GM23338 (cell line): ENCODE measurements around the gene SERPINA5. TPM values are rescaled to one million over a fixed set of nuclear protein-coding genes. Genes with fewer than 3 reads are reported as not detected.

Experiments
- ATAC-seq: fragments of 200-7000 bp; cut with Tn5 transposase; 3 replicates; pipeline ENCODE4 v1.9.1; 2020
- DNase-seq: peaks from one replicate; pipeline ENCODE4 v3.0.0-alpha.2; 2015; ENCODE audit warnings: low spot score
- H2AFZ ChIP-seq: fragments of 200-600 bp; sonication (generic); 2 replicates; pipeline ENCODE4 v1.8.0; 2016; ENCODE audit warnings: antibody characterized with exemption, mild to moderate bottlenecking, moderate library complexity
- H3F3A ChIP-seq: fragments of 200-600 bp; sonication (generic); replicated peaks from 2 replicates; pipeline ENCODE4 v1.8.0; 2017; ENCODE audit warnings: antibody characterized with exemption, mixed run types, low read depth
- H3K27ac ChIP-seq: fragments of 200-600 bp; sonication (generic); 2 replicates; pipeline ENCODE4 v1.6.1; 2016; ENCODE audit warnings: low read depth
- H3K27me3 ChIP-seq: fragments of 200-600 bp; sonication (generic); 2 replicates; pipeline ENCODE4 v1.8.0; 2016; ENCODE audit warnings: mild to moderate bottlenecking, mixed run types, moderate library complexity; ENCODE audit not compliant: insufficient read depth
- H3K36me3 ChIP-seq: fragments of 200-600 bp; sonication (generic); 2 replicates; pipeline ENCODE4 v1.8.0; 2016; ENCODE audit warnings: mild to moderate bottlenecking; ENCODE audit not compliant: insufficient read depth
- H3K4me1 ChIP-seq: fragments of 200-600 bp; sonication (generic); 2 replicates; pipeline ENCODE4 v1.8.0; 2016; ENCODE audit warnings: mild to moderate bottlenecking, moderate library complexity; ENCODE audit not compliant: insufficient read depth
- H3K4me2 ChIP-seq: fragments of 200-600 bp; sonication (generic); 2 replicates; pipeline ENCODE4 v1.7.1; 2017; ENCODE audit warnings: mixed run types
- H3K4me3 ChIP-seq: fragments of 200-600 bp; sonication (generic); 2 replicates; pipeline ENCODE4 v1.6.1; 2016; ENCODE audit warnings: mixed run types
- H3K79me2 ChIP-seq: fragments of 200-600 bp; sonication (generic); replicated peaks from 2 replicates; pipeline ENCODE4 v1.8.0; 2017; ENCODE audit warnings: mild to moderate bottlenecking; ENCODE audit not compliant: insufficient read depth
- H3K9me2 ChIP-seq: fragments of 200-600 bp; sonication (generic); 2 replicates; pipeline ENCODE4 v1.8.0; 2017; ENCODE audit not compliant: insufficient read depth
- H4K20me1 ChIP-seq: fragments of 200-600 bp; sonication (generic); replicated peaks from 2 replicates; pipeline ENCODE4 v1.8.0; 2017; ENCODE audit warnings: mild to moderate bottlenecking; ENCODE audit not compliant: insufficient read depth
- H3K27ac Mint-ChIP-seq: 2 replicates; pipeline ENCODE4 v1.8.0; 2020; ENCODE audit warnings: inconsistent platforms, mild to moderate bottlenecking, moderate library complexity, mixed read lengths
- H3K27me3 Mint-ChIP-seq: 3 replicates; pipeline ENCODE4 v1.8.0; 2022; ENCODE audit warnings: low read depth, mild to moderate bottlenecking, moderate library complexity, mixed read lengths, inconsistent platforms; ENCODE audit not compliant: insufficient read depth, poor library complexity
- H3K36me3 Mint-ChIP-seq: 3 replicates; pipeline ENCODE4 v1.8.0; 2021; ENCODE audit warnings: low read depth, mild to moderate bottlenecking, inconsistent platforms, moderate library complexity, mixed read lengths
- H3K4me1 Mint-ChIP-seq: 3 replicates; pipeline ENCODE4 v1.8.0; 2020; ENCODE audit warnings: mild to moderate bottlenecking, inconsistent platforms, mixed read lengths
- H3K4me3 Mint-ChIP-seq: 3 replicates; pipeline ENCODE4 v1.8.0; 2021; ENCODE audit warnings: moderate library complexity, mild to moderate bottlenecking, inconsistent platforms, mixed read lengths
- H3K9me3 Mint-ChIP-seq: 3 replicates; pipeline ENCODE4 v1.8.0; 2020; ENCODE audit warnings: moderate library complexity, mild to moderate bottlenecking, inconsistent platforms, mixed read lengths
- CREB1 ChIP-seq: fragments of 250-450 bp; sonication (Bioruptor Pico); IDR thresholded peaks from 2 replicates; pipeline ENCODE4 v1.5.0; 2020; ENCODE audit warnings: low read depth, mild to moderate bottlenecking, moderate library complexity
- CTCF ChIP-seq, 2 experiments: fragments of 200-600 bp in 1 of 2; sonication (generic) in 1 of 2; conservative IDR thresholded peaks; 2 replicates each; pipeline versions ENCODE4 v1.5.1 to v1.6.1; 2016 to 2017; ENCODE audit warnings: antibody characterized with exemption in 2 of 2, low read depth in 2 of 2, mild to moderate bottlenecking in 2 of 2, moderate library complexity in 1 of 2
- ETS1 ChIP-seq: IDR thresholded peaks from 2 replicates; pipeline ENCODE4 v1.6.1; 2016; ENCODE audit warnings: antibody characterized with exemption
- EZH2 ChIP-seq: fragments of 200-600 bp; sonication (generic); IDR thresholded peaks from one replicate; pipeline ENCODE4 v1.8.0; 2017; ENCODE audit warnings: antibody characterized with exemption, mild to moderate bottlenecking, low read depth; ENCODE audit not compliant: unreplicated experiment
- EZH2phosphoT487 ChIP-seq: fragments of 200-600 bp; sonication (generic); IDR thresholded peaks from one replicate; pipeline ENCODE4 v1.8.1; 2018; ENCODE audit warnings: antibody characterized with exemption; ENCODE audit not compliant: unreplicated experiment
- JUNB ChIP-seq: IDR thresholded peaks from one replicate; pipeline ENCODE4 v1.6.1; 2016; ENCODE audit warnings: antibody characterized with exemption; ENCODE audit not compliant: unreplicated experiment
- NANOG ChIP-seq: IDR thresholded peaks from 2 replicates; pipeline ENCODE4 v1.6.1; 2016; ENCODE audit warnings: antibody characterized with exemption, borderline replicate concordance
- POLR2AphosphoS5 ChIP-seq: IDR thresholded peaks from 2 replicates; pipeline ENCODE4 v1.6.1; 2016; ENCODE audit warnings: antibody characterized with exemption, low read depth
- REST ChIP-seq: IDR thresholded peaks from one replicate; pipeline ENCODE4 v1.6.1; 2018; ENCODE audit warnings: antibody characterized with exemption; ENCODE audit not compliant: unreplicated experiment
- STAT1 ChIP-seq: IDR thresholded peaks from one replicate; pipeline ENCODE4 v1.6.1; 2016; ENCODE audit warnings: antibody characterized with exemption; ENCODE audit not compliant: unreplicated experiment
- ZNF114 ChIP-seq: fragments of 250-450 bp; sonication (Bioruptor Pico); IDR thresholded peaks from 2 replicates; pipeline ENCODE4 v1.5.0; 2020; ENCODE audit warnings: mild to moderate bottlenecking, moderate library complexity
- ZNF331 ChIP-seq: fragments of 250-450 bp; sonication (Bioruptor Pico); IDR thresholded peaks from 2 replicates; pipeline ENCODE4 v1.5.0; 2020; ENCODE audit warnings: low read depth, mild to moderate bottlenecking, moderate library complexity
- polyA plus RNA-seq: library from polyadenylated mRNA; unstranded; fragments of >200 nt; fragmentation: Nextera tagmentation; extraction: Ambion mirVana; gene quantifications from 2 replicates; pipeline ENCODE4 v1.2.1, GENCODE V29; 2016
- total RNA-seq: library from RNA; depleted of rRNA; stranded (reverse); fragments of >200 nt; shearing (Covaris generic); gene quantifications from 2 replicates; pipeline ENCODE4 v1.2.3, GENCODE V29; 2014
- TF ChIP-seq, protein P1 (sequence below): fragments of 250-450 bp; sonication (Bioruptor Pico); IDR thresholded peaks from 2 replicates; pipeline ENCODE4 v1.5.0; 2020; ENCODE audit warnings: mild to moderate bottlenecking, moderate library complexity

SERPINA5 gene
- total and polyA plus RNA-seq, 2 experiments from 2014 or later, result 0.81 to 0.90 TPM

- Histone ChIP-seq H3K79me2 (no peaks in the 10 kb centered on the region), H3K27ac (no peak overlapping the region), H3K4me1 (no peaks in the 10 kb centered on the region), H3K4me2 (no peak overlapping the region), H3F3A (no peaks in the 10 kb centered on the region), H3K4me3 (no peak overlapping the region), H4K20me1 (no peaks in the 10 kb centered on the region), H3K9me2 (no peaks in the 10 kb centered on the region), H2AFZ (no peak overlapping the region), H3K36me3 (no peaks in the 10 kb centered on the region), H3K27me3 (no peaks in the 10 kb centered on the region)
- Mint-ChIP-seq H3K27me3 (peaks cover 9% of the 10 kb centered on the region), H3K4me3 (no peak overlapping the region), H3K4me1 (peaks cover 11% of the 10 kb centered on the region), H3K27ac (no peak overlapping the region), H3K9me3 (peaks cover 10% of the 10 kb centered on the region), H3K36me3 (peaks cover 5% of the 10 kb centered on the region; the same call in 2 of the 3 replicates)
- no peak for ATAC-seq
- TF ChIP-seq JUNB (no peak), REST (no peak), EZH2phosphoT487 (no peak), EZH2 (no peak), STAT1 (no peak), ZNF114 (no peak), ETS1 (no peak), CREB1 (CRISPR knock-in tag) (no peak), POLR2AphosphoS5 (no peak), CTCF (conservative IDR thresholded peaks at IDR 0.05; ENCODE audit: low read depth in 2 of 2) (no peak), ZNF331 (no peak), NANOG (no peak)
- TF ChIP-seq, protein P1, sequence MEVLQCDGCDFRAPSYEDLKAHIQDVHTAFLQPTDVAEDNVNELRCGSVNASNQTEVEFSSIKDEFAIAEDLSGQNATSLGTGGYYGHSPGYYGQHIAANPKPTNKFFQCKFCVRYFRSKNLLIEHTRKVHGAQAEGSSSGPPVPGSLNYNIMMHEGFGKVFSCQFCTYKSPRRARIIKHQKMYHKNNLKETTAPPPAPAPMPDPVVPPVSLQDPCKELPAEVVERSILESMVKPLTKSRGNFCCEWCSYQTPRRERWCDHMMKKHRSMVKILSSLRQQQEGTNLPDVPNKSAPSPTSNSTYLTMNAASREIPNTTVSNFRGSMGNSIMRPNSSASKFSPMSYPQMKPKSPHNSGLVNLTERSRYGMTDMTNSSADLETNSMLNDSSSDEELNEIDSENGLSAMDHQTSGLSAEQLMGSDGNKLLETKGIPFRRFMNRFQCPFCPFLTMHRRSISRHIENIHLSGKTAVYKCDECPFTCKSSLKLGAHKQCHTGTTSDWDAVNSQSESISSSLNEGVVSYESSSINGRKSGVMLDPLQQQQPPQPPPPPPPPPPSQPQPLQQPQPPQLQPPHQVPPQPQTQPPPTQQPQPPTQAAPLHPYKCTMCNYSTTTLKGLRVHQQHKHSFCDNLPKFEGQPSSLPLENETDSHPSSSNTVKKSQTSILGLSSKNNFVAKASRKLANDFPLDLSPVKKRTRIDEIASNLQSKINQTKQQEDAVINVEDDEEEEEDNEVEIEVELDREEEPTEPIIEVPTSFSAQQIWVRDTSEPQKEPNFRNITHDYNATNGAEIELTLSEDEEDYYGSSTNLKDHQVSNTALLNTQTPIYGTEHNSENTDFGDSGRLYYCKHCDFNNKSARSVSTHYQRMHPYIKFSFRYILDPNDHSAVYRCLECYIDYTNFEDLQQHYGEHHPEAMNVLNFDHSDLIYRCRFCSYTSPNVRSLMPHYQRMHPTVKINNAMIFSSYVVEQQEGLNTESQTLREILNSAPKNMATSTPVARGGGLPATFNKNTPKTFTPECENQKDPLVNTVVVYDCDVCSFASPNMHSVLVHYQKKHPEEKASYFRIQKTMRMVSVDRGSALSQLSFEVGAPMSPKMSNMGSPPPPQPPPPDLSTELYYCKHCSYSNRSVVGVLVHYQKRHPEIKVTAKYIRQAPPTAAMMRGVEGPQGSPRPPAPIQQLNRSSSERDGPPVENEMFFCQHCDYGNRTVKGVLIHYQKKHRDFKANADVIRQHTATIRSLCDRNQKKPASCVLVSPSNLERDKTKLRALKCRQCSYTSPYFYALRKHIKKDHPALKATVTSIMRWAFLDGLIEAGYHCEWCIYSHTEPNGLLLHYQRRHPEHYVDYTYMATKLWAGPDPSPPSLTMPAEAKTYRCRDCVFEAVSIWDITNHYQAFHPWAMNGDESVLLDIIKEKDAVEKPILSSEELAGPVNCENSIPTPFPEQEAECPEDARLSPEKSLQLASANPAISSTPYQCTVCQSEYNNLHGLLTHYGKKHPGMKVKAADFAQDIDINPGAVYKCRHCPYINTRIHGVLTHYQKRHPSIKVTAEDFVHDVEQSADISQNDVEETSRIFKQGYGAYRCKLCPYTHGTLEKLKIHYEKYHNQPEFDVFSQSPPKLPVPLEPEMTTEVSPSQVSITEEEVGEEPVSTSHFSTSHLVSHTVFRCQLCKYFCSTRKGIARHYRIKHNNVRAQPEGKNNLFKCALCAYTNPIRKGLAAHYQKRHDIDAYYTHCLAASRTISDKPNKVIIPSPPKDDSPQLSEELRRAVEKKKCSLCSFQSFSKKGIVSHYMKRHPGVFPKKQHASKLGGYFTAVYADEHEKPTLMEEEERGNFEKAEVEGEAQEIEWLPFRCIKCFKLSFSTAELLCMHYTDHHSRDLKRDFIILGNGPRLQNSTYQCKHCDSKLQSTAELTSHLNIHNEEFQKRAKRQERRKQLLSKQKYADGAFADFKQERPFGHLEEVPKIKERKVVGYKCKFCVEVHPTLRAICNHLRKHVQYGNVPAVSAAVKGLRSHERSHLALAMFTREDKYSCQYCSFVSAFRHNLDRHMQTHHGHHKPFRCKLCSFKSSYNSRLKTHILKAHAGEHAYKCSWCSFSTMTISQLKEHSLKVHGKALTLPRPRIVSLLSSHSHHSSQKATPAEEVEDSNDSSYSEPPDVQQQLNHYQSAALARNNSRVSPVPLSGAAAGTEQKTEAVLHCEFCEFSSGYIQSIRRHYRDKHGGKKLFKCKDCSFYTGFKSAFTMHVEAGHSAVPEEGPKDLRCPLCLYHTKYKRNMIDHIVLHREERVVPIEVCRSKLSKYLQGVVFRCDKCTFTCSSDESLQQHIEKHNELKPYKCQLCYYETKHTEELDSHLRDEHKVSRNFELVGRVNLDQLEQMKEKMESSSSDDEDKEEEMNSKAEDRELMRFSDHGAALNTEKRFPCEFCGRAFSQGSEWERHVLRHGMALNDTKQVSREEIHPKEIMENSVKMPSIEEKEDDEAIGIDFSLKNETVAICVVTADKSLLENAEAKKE (CRISPR knock-in tag), result no peak
- DNase-seq, result no peak
Observed at GRCh38 chr14:94594441-94594840, 13.2 kb downstream of the SERPINA5 start.
